Testis (tissue), 3 donors: ENCODE results near the gene SLIT3. TPM values are rescaled to one million over a fixed set of nuclear protein-coding genes. Genes with fewer than 3 reads are reported as not detected.

Experiments used
- DNase-seq: peaks from one replicate; pipeline ENCODE4 v3.0.0-alpha.2; 2019
- H3K27ac ChIP-seq, 2 donors: fragments of 200-600 bp; sonication (generic); one replicate each; pipeline ENCODE4 v1.5.1; 2019
- H3K27me3 ChIP-seq: fragments of 200-600 bp; sonication (generic); one replicate; pipeline ENCODE4 v1.5.1; 2019
- H3K36me3 ChIP-seq: fragments of 200-600 bp; sonication (generic); one replicate; pipeline ENCODE4 v1.5.1; 2017; ENCODE audit warnings: low read depth; ENCODE audit errors: missing control alignments
- H3K4me1 ChIP-seq: fragments of 200-600 bp; sonication (generic); one replicate; pipeline ENCODE4 v1.5.1; 2019
- H3K4me3 ChIP-seq, 2 donors: fragments of 200-600 bp; sonication (generic); one replicate each; pipeline ENCODE4 v1.5.1; 2017 to 2019
- H3K9me3 ChIP-seq: fragments of 200-600 bp; sonication (generic); one replicate; pipeline ENCODE4 v1.5.1; 2017
- CTCF ChIP-seq, 3 experiments: fragments of 450-650 bp in 2 of 3; fragments of 200-600 bp in 1 of 3; sonication (generic) in 1 of 3; IDR thresholded peaks; one replicate each; pipeline ENCODE4 v1.5.1; 2016 to 2019; ENCODE audit warnings: antibody characterized with exemption in 3 of 3, mild to moderate bottlenecking in 2 of 3, moderate library complexity in 1 of 3
- POLR2A ChIP-seq: fragments of 450-650 bp; IDR thresholded peaks from one replicate; pipeline ENCODE4 v1.6.1; 2017; ENCODE audit warnings: antibody characterized with exemption, mild to moderate bottlenecking, moderate library complexity
- WGBS, 2 donors: methylation state at CpG; one replicate each; pipeline ENCODE4 v1.1.5; 2018; 5-methylcytosine and 5-hydroxymethylcytosine counted together
- intact Hi-C: fragments of 100-400 bp; cut with DNase I; formaldehyde crosslinking; loops from one replicate; pipeline ENCODE4 v1.15.1; 2023; ENCODE audit warnings: low total_unique reads
- polyA plus RNA-seq: library from polyadenylated mRNA; stranded (reverse); fragments of 350-450 nt; fragmentation: Illumina TruSeq; extraction: RNeasy Lipid Tissue Mini Kit (QIAGEN cat#74804); gene quantifications from one replicate; pipeline ENCODE4 v1.2.3, GENCODE V29; 2014; ENCODE audit warnings: low read depth, low replicate concordance; ENCODE audit not compliant: insufficient read depth
- total RNA-seq, 2 donors: library from RNA; depleted of rRNA; stranded (reverse); fragments of >200 nt; gene quantifications; one replicate each; pipeline ENCODE4 v1.2.3, GENCODE V29; 2016

SLIT3 gene
- total and polyA plus RNA-seq, 3 donors from 2014 or later = 4.8 to 23.2 (median 7.8) TPM

GRCh38 chr5:168668078-168668477 lies 632.9 kb downstream of the SLIT3 start:
- no peaks in the 10 kb centered on the region for H3K36me3 ChIP-seq
- no peaks in the 10 kb centered on the region for H3K27me3 ChIP-seq
- H3K27ac ChIP-seq = no peak overlapping the region
- intact Hi-C loops = no loop called here
- H3K4me1 ChIP-seq = no peaks in the 10 kb centered on the region
- TF ChIP-seq POLR2A = no peak
- no peak for TF ChIP-seq CTCF (IDR thresholded peaks at IDR 0.05)
- no peak overlapping the region for H3K4me3 ChIP-seq
- H3K9me3 ChIP-seq = no peaks in the 10 kb centered on the region
- 94 to 100% methylated on average over 1 of the region's 1 CpG for WGBS, 2 donors
- no peak for DNase-seq

GRCh38 chr5:168667301-168667840 lies 633.6 kb downstream of the SLIT3 start:
- H3K36me3 ChIP-seq = no peaks in the 10 kb centered on the region
- intact Hi-C loops = no loop called here
- DNase-seq = no peak
- no peaks in the 10 kb centered on the region for H3K27me3 ChIP-seq
- WGBS, 2 donors = 92 to 94% methylated on average over 4 of the region's 4 CpGs
- H3K4me1 ChIP-seq = no peaks in the 10 kb centered on the region
- H3K4me3 ChIP-seq = no peak overlapping the region
- H3K27ac ChIP-seq = no peak overlapping the region
- H3K9me3 ChIP-seq = no peaks in the 10 kb centered on the region
- no peak for TF ChIP-seq CTCF (IDR thresholded peaks at IDR 0.05)
- TF ChIP-seq POLR2A = no peak

DNA sequence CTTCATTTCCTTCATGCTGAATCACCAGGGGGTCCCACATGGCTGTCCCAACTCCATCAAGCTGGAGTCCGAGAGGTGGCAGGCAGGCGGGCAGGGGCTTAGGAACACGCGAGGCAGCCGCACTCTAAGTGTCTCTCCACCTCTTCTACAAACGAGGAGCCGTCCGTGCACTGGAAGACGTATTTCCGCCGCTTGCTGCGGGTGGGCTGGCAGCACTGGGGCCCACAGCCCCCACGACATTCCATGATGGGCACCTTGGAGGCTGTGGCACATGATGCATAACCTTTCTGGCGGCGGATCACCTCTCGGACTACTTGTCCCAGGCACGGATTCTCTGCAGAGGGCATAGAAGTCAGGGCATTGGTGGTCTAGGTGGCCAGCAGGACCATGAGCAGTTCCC lies 634.6 kb downstream of the SLIT3 start:
- intact Hi-C loops = no loop called here
- Histone ChIP-seq H3K36me3 (no peaks in the 10 kb centered on the region), H3K27ac (no peak overlapping the region), H3K27me3 (no peaks in the 10 kb centered on the region), H3K9me3 (no peaks in the 10 kb centered on the region), H3K4me3 (no peak overlapping the region), H3K4me1 (no peaks in the 10 kb centered on the region)
- no peak for TF ChIP-seq CTCF (IDR thresholded peaks at IDR 0.05)
- TF ChIP-seq POLR2A = no peak
- 91 to 92% methylated on average over 8 to 17 of the region's 17 CpGs for WGBS, 2 donors
- no peak for DNase-seq

- 73 to 82% methylated on average over 1 of the region's 1 CpG for WGBS, 2 donors
Measured at GRCh38 chr5:168663276-168664004, 637.5 kb downstream of the SLIT3 start.

More at GRCh38 chr5:168663276-168664004, 637.5 kb downstream of the SLIT3 start:
- no peaks in the 10 kb centered on the region for H3K27me3 ChIP-seq
- H3K27ac ChIP-seq = no peak overlapping the region
- intact Hi-C loops = no loop called here
- H3K4me3 ChIP-seq = no peak overlapping the region
- no peak for DNase-seq
- H3K36me3 ChIP-seq = no peaks in the 10 kb centered on the region
- no peaks in the 10 kb centered on the region for H3K9me3 ChIP-seq
- H3K4me1 ChIP-seq = no peaks in the 10 kb centered on the region
- TF ChIP-seq CTCF (IDR thresholded peaks at IDR 0.05) = no peak
- no peak for TF ChIP-seq POLR2A
